HCT116 (cell line): ENCODE data around the gene ZNF83. TPM values are rescaled to one million over a fixed set of nuclear protein-coding genes. Genes with fewer than 3 reads are reported as not detected.

Source experiments
- ATAC-seq: fragments of 200-7000 bp; cut with Tn5 transposase; 2 replicates; pipeline ENCODE4 v1.9.1; 2020; ENCODE audit warnings: mild to moderate bottlenecking, moderate library complexity
- BruUV-seq: library from RNA; stranded (reverse); fragments of 400-500 nt; replicated peaks from 2 replicates; lab custom pipeline; 2021; lab: Mats Ljungman, UMichigan
- CTCF ChIA-PET: fragments of 300-600 bp; sonication (Branson Sonifier 250); formaldehyde crosslinking; loops from one replicate; lab custom pipeline; 2021; ENCODE audit warnings: antibody characterized with exemption; lab: Charles Lee
- POLR2A ChIA-PET: fragments of 300-600, 350-600 bp; sonication (Branson Sonifier 250); formaldehyde crosslinking; loops from one replicate; lab custom pipeline; 2021; ENCODE audit warnings: antibody characterized with exemption; lab: Charles Lee
- RAD21 ChIA-PET, 2 experiments: fragments of 300-600 bp; sonication (Branson Sonifier 250); formaldehyde crosslinking; loops; one replicate each; lab custom pipeline; 2023; ENCODE audit warnings: low total read pairs in 2 of 2; ENCODE audit not compliant: uncharacterized antibody in 2 of 2, unreplicated experiment in 2 of 2, low non-redundant PET in 1 of 2; lab: Charles Lee
- DNase-seq: peaks from one replicate; pipeline ENCODE4 v3.0.0-alpha.2; 2010; ENCODE audit warnings: low read depth, low spot score
- H2AFZ ChIP-seq: fragments of 200-600 bp; shearing (Covaris generic), sonication (generic); 2 replicates; pipeline ENCODE4 v1.6.1; 2017; ENCODE audit warnings: low read depth, mixed run types, mixed read lengths, antibody characterized with exemption, low read length; ENCODE audit not compliant: poor library complexity, severe bottlenecking
- H3K27ac ChIP-seq: 2 replicates; pipeline ENCODE4 v1.5.1; 2012; ENCODE audit warnings: low read depth, low read length
- H3K27me3 ChIP-seq: fragments of 200-600 bp; sonication (generic); 2 replicates; pipeline ENCODE4 v1.6.1; 2016; ENCODE audit warnings: mixed run types, low read length, mixed read lengths; ENCODE audit not compliant: insufficient read depth
- H3K36me3 ChIP-seq, 2 experiments: fragments of 200-500 bp in 1 of 2; fragments of 200-600 bp in 1 of 2; sonication (Bioruptor generic) in 1 of 2; sonication (generic) in 1 of 2; 2 replicates each; pipeline versions ENCODE4 v1.5.1 to v1.6.1; 2014 to 2016; ENCODE audit warnings: low read length in 2 of 2, inconsistent platforms in 1 of 2, mixed read lengths in 1 of 2, mixed run types in 1 of 2; ENCODE audit not compliant: insufficient read depth in 2 of 2, control insufficient read depth in 1 of 2
- H3K4me1 ChIP-seq, 2 experiments: fragments of 200-600 bp in 1 of 2; sonication (generic) in 1 of 2; 2 replicates each; pipeline versions ENCODE4 v1.5.1 to v1.6.1; 2012 to 2017; ENCODE audit warnings: low read length in 2 of 2, inconsistent platforms in 1 of 2, mild to moderate bottlenecking in 1 of 2, mixed read lengths in 1 of 2, mixed run types in 1 of 2, moderate library complexity in 1 of 2; ENCODE audit not compliant: insufficient read depth in 2 of 2, control insufficient read depth in 1 of 2
- H3K4me2 ChIP-seq: fragments of 200-600 bp; sonication (generic); 2 replicates; pipeline ENCODE4 v1.6.1; 2017; ENCODE audit warnings: mixed run types, low read length, mixed read lengths
- H3K4me3 ChIP-seq, 2 experiments: fragments of 200-600 bp in 1 of 2; sonication (generic) in 1 of 2; replicated peaks in 1 of 2; 2 replicates each; pipeline ENCODE4 v1.5.1; 2011 to 2016; ENCODE audit warnings: low read length in 2 of 2, control low read depth in 1 of 2, low read depth in 1 of 2, mild to moderate bottlenecking in 1 of 2, mixed read lengths in 1 of 2, mixed run types in 1 of 2
- H3K79me2 ChIP-seq: fragments of 200-600 bp; sonication (generic); 2 replicates; pipeline ENCODE4 v1.6.1; 2017; ENCODE audit warnings: mild to moderate bottlenecking, mixed run types, low read length, moderate library complexity, mixed read lengths; ENCODE audit not compliant: insufficient read depth
- H3K9ac ChIP-seq: fragments of 200-600 bp; sonication (generic); 2 replicates; pipeline ENCODE4 v1.6.1; 2016; ENCODE audit warnings: low read length, mixed read lengths
- H3K9me2 ChIP-seq: fragments of 200-600 bp; sonication (generic), shearing (Covaris generic); 2 replicates; pipeline ENCODE4 v1.6.1; 2017; ENCODE audit warnings: mixed run types, mild to moderate bottlenecking, moderate library complexity; ENCODE audit not compliant: insufficient read depth
- H3K9me3 ChIP-seq, 2 experiments: fragments of 200-500 bp in 1 of 2; fragments of 200-600 bp in 1 of 2; sonication (Bioruptor generic) in 1 of 2; sonication (generic) in 1 of 2; 2 replicates each; pipeline ENCODE4 v1.6.1; 2014 to 2017; ENCODE audit warnings: low read length in 2 of 2, mixed read lengths in 2 of 2, inconsistent platforms in 1 of 2, low read depth in 1 of 2, mild to moderate bottlenecking in 1 of 2, mixed run types in 1 of 2, moderate library complexity in 1 of 2; ENCODE audit not compliant: control insufficient read depth in 1 of 2, insufficient read depth in 1 of 2
- H4K20me1 ChIP-seq: fragments of 200-600 bp; sonication (generic), shearing (Covaris generic); 2 replicates; pipeline ENCODE4 v1.6.1; 2017; ENCODE audit warnings: mixed run types, mild to moderate bottlenecking, moderate library complexity; ENCODE audit not compliant: insufficient read depth
- ATF3 ChIP-seq: IDR thresholded peaks from 2 replicates; pipeline ENCODE4 v1.6.1; 2012
- CBX3 ChIP-seq: IDR thresholded peaks from 2 replicates; pipeline ENCODE4 v1.6.1; 2012; ENCODE audit warnings: low read depth
- CEBPB ChIP-seq: IDR thresholded peaks from 2 replicates; pipeline ENCODE4 v1.6.1; 2012; ENCODE audit warnings: low read depth
- CTCF ChIP-seq, 3 experiments: fragments of 200-600 bp in 1 of 3; sonication (generic) in 1 of 3; IDR thresholded peaks in 2 of 3; conservative IDR thresholded peaks in 1 of 3; 2 replicates each; pipeline ENCODE4 v1.5.1; 2012 to 2017; ENCODE audit warnings: low read depth in 2 of 3, low read length in 2 of 3, antibody characterized with exemption in 1 of 3, borderline replicate concordance in 1 of 3, control low read depth in 1 of 3, mild to moderate bottlenecking in 1 of 3, mixed read lengths in 1 of 3, mixed run types in 1 of 3, moderate library complexity in 1 of 3; ENCODE audit not compliant: insufficient read depth in 1 of 3
- EZH2phosphoT487 ChIP-seq: fragments of 200-600 bp; IDR thresholded peaks from 2 replicates; pipeline ENCODE4 v1.6.1; 2018; ENCODE audit warnings: antibody characterized with exemption, borderline replicate concordance
- FOSL1 ChIP-seq: IDR thresholded peaks from 2 replicates; pipeline ENCODE4 v1.6.1; 2012; ENCODE audit warnings: low read depth
- POLR2A ChIP-seq: IDR thresholded peaks from 2 replicates; pipeline ENCODE4 v1.7.0; 2011; ENCODE audit warnings: borderline replicate concordance; ENCODE audit not compliant: insufficient read depth, insufficient read length; ENCODE audit errors: extremely low read depth
- POLR2AphosphoS5 ChIP-seq: IDR thresholded peaks from 2 replicates; pipeline ENCODE4 v1.6.1; 2011; ENCODE audit warnings: mild to moderate bottlenecking, low read depth, low read length, moderate library complexity
- SRF ChIP-seq: IDR thresholded peaks from 2 replicates; pipeline ENCODE4 v1.6.1; 2012; ENCODE audit warnings: low read depth
- TCF7L2 ChIP-seq: IDR thresholded peaks from 2 replicates; pipeline ENCODE4 v1.7.0; 2011; ENCODE audit warnings: borderline replicate concordance, inconsistent platforms; ENCODE audit not compliant: insufficient read depth, insufficient read length; ENCODE audit errors: extremely low read depth
- ZBTB33 ChIP-seq: IDR thresholded peaks from 2 replicates; pipeline ENCODE4 v1.6.1; 2011; ENCODE audit warnings: mild to moderate bottlenecking, low read length, moderate library complexity; ENCODE audit not compliant: insufficient replicate concordance; ENCODE audit errors: extremely low read depth
- intact Hi-C: fragments of 100-400 bp; cut with micrococcal nuclease; formaldehyde crosslinking; loops from 2 replicates; pipeline ENCODE4 v1.10.0; 2022
- total RNA-seq: library from RNA; stranded (reverse); gene quantifications from one replicate; pipeline ENCODE4 v1.2.1, GENCODE V29; 2021; ENCODE audit not compliant: unreplicated experiment

ZNF83 gene
- total RNA-seq, 1 experiment from 2014 or later, result 34.2 TPM

GRCh38 chr19:52585604-52586003 lies 52.6 kb downstream of the ZNF83 start:
- no peak overlapping the region for H2AFZ ChIP-seq
- RAD21 ChIA-PET, result no interaction called here
- H3K79me2 ChIP-seq, result no peaks in the 10 kb centered on the region
- no peaks in the 10 kb centered on the region for H3K27me3 ChIP-seq
- peaks cover 5% of the 10 kb centered on the region in 2 experiments; a peak in 2 of 4 replicates for H3K9me3 ChIP-seq
- DNase-seq (no peak), ATAC-seq (no peak)
- no TSS peak for BruUV-seq
- no peaks in the 10 kb centered on the region for H3K4me1 ChIP-seq
- H4K20me1 ChIP-seq, result no peaks in the 10 kb centered on the region
- no peak overlapping the region for H3K27ac ChIP-seq
- H3K4me3 ChIP-seq, result no peak overlapping the region
- H3K36me3 ChIP-seq, result peaks cover 4 to 18% of the 10 kb centered on the region in 2 experiments; a peak in 3 of 4 replicates
- TF ChIP-seq POLR2AphosphoS5 (no peak), CBX3 (no peak), SRF (no peak), CEBPB (no peak)
- no peaks in the 10 kb centered on the region for H3K9me2 ChIP-seq
- no peak overlapping the region for H3K9ac ChIP-seq
- no peak overlapping the region for H3K4me2 ChIP-seq
- intact Hi-C loops, result no loop called here
- CTCF ChIA-PET, result no interaction called here
- POLR2A ChIA-PET, result no interaction called here

GRCh38 chr19:52584736-52585440 lies 53.3 kb downstream of the ZNF83 start:
- no peak for ATAC-seq

More at GRCh38 chr19:52584736-52585440, 53.3 kb downstream of the ZNF83 start:
- H3K9ac ChIP-seq, result no peak overlapping the region
- no peak for TF ChIP-seq SRF
- TF ChIP-seq CTCF (IDR thresholded peaks at IDR 0.05 in 2 of 3, conservative IDR thresholded peaks at IDR 0.05 in 1 of 3; ENCODE audit: borderline replicate concordance in 1 of 3, insufficient read depth in 1 of 3, low read depth in 2 of 3, low read length in 2 of 3), result no peak
- no peak for TF ChIP-seq TCF7L2
- TF ChIP-seq ZBTB33, result no peak
- no peak for TF ChIP-seq EZH2phosphoT487
- no peak for TF ChIP-seq FOSL1
- TF ChIP-seq ATF3, result no peak
- no peak for TF ChIP-seq POLR2A
- no peak for TF ChIP-seq POLR2AphosphoS5
- TF ChIP-seq, all 23 proteins: peak for 0
- H3K27me3 ChIP-seq, result no peaks in the 10 kb centered on the region
- H3K27ac ChIP-seq, result no peak overlapping the region
- peaks cover 5% of the 10 kb centered on the region in 2 experiments; a peak in 2 of 4 replicates for H3K9me3 ChIP-seq
- H3K79me2 ChIP-seq, result no peaks in the 10 kb centered on the region
- H3K4me3 ChIP-seq, result no peak overlapping the region
- intact Hi-C loops, result no loop called here
- BruUV-seq, result no TSS peak
- no peaks in the 10 kb centered on the region for H4K20me1 ChIP-seq
- ChIA-PET RAD21 (no interaction called here), CTCF (no interaction called here), POLR2A (no interaction called here)
- no peak overlapping the region for H3K4me2 ChIP-seq
- H2AFZ ChIP-seq, result no peak overlapping the region
- H3K9me2 ChIP-seq, result no peaks in the 10 kb centered on the region
- no peaks in the 10 kb centered on the region for H3K4me1 ChIP-seq
- peaks cover 4 to 18% of the 10 kb centered on the region in 2 experiments; a peak in 3 of 4 replicates for H3K36me3 ChIP-seq
- DNase-seq, result no peak
